Measurements from ENCODE around the gene MOV10L1.

Gene MOV10L1

GRCh38 chr22:50121202-50121740 is 31.5 kb downstream of the MOV10L1 start:
- H3K4me3 ChIP-seq (ENCODE audit: control insufficient read depth, low read depth, low read length): no peak overlapping the region
- TF ChIP-seq CTCF (conservative IDR thresholded peaks at IDR 0.05; ENCODE audit: control insufficient read depth, insufficient read depth, low read depth, low read length): no peak
- DNase-seq (ENCODE audit: low read depth): no peak

DNA sequence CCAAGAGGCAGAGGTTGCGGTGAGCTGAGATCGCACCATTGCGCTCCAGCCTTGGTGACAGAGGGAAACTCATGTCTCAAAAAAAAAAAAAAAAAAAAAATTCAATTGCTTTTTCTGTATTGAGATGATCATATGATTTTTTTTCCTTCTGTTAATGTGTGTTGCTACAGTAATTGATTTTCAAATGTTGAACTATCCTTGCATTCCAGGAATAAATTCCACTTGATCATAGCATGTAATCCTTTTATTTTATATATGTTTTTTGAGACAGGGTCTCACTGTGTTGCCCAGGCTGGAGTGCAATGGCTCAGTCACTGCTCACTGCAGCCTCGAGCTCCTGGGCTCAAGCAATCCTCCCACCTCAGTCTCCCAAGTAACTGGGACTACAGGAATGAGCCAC is 33.3 kb downstream of the MOV10L1 start:
- TF ChIP-seq CTCF (conservative IDR thresholded peaks at IDR 0.05; ENCODE audit: control insufficient read depth, insufficient read depth, low read depth, low read length): no peak
- H3K4me3 ChIP-seq (ENCODE audit: control insufficient read depth, low read depth, low read length): no peak overlapping the region
- DNase-seq (ENCODE audit: low read depth): no peak

- DNase-seq (ENCODE audit: low read depth): no peak
- no peak overlapping the region for H3K4me3 ChIP-seq (ENCODE audit: control insufficient read depth, low read depth, low read length)
- no peak for TF ChIP-seq CTCF (conservative IDR thresholded peaks at IDR 0.05; ENCODE audit: control insufficient read depth, insufficient read depth, low read depth, low read length)
Observed at GRCh38 chr22:50125029-50125428, 35.2 kb downstream of the MOV10L1 start.

DNA sequence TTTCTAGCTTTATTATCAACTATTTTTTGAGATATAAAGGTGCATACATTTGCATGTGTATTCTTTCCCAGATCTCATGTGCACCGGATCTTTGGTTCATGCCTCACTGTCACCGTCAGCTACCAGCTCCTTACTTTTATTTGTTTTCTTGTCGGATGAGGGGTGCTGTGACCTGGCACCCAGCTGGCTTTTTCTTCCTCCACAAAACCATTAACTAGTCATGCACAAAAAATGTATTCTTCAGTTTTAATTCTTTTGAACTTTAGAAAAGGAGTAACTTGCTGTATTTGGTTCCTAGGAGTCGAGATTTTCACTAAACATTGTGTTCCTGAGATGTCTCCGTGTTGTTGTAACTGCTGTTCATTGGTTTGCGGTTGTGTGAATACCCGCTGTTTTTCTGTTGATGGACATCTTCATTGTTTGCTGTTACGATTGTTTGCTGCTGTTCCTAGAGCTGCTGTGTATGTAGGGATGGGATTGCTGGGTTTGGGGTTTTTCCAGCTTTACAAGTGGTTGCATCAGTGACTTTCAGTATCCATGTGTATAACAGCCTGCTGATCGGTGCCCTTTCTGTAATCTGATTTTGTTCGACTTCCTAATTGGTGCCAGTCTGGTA is 39.4 kb downstream of the MOV10L1 start:
- no peak overlapping the region for H3K4me3 ChIP-seq (ENCODE audit: control insufficient read depth, low read depth, low read length)
- TF ChIP-seq CTCF (conservative IDR thresholded peaks at IDR 0.05; ENCODE audit: control insufficient read depth, insufficient read depth, low read depth, low read length): no peak
- DNase-seq (ENCODE audit: low read depth): no peak

- no peak for TF ChIP-seq CTCF (conservative IDR thresholded peaks at IDR 0.05; ENCODE audit: control insufficient read depth, insufficient read depth, low read depth, low read length)
Observed at GRCh38 chr22:50131894-50132293, 42.1 kb downstream of the MOV10L1 start.

DNA sequence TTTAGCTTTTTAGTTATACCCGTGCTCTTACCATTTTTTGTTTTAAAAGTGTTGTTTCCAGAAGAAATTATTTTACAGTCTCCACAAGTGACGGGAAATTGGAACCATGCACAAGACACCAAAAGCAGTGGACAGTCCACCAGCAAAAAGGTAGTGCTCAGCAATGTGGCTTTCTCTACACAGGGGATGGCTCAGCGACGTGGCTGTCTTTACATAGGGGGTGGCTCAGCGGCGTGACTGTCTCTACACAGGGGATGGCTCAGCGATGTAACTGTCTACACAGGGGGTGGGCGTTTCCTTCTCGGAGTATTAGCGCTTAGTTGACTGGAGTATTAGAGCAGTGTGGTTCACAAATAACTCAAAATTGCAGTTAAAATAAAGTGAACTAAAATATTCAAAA is 44.7 kb downstream of the MOV10L1 start:
- DNase-seq (ENCODE audit: low read depth): no peak
- H3K4me3 ChIP-seq (ENCODE audit: control insufficient read depth, low read depth, low read length): no peak overlapping the region
- TF ChIP-seq CTCF (conservative IDR thresholded peaks at IDR 0.05; ENCODE audit: control insufficient read depth, insufficient read depth, low read depth, low read length): no peak

More at GRCh38 chr22:50131894-50132293, 42.1 kb downstream of the MOV10L1 start:
- no peak overlapping the region for H3K4me3 ChIP-seq (ENCODE audit: control insufficient read depth, low read depth, low read length)
- DNase-seq (ENCODE audit: low read depth): no peak
